Astrocyte of the hippocampus (primary cell): ENCODE results near the gene USP11.

Experiments used
- DNase-seq: peaks from one replicate; pipeline ENCODE4 v3.0.0; 2011; ENCODE audit warnings: low read depth, low spot score

The USP11 gene

DNA sequence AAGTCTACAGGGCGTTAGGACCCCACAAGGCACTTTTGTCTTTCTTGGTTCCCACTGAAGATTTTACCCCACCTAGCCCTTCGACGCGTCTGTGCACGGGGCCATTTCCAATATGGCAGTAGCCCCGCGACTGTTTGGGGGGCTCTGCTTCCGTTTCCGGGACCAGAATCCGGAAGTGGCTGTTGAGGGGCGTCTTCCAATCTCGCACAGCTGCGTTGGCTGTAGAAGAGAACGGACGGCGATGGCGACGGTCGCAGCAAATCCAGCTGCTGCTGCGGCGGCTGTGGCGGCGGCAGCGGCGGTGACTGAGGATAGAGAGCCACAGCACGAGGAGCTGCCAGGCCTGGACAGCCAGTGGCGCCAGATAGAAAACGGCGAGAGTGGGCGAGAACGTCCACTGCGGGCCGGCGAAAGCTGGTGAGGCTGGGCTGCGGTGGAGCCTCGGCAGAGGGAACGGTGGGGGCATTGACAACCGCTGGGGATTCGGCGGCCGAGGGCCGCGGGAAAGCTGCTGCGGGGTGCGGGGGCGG lies at the start of gene USP11:
TSS of gene USP11 (plus strand) at position 207 of the 530 bp plus-strand sequence. CDS start at position 242, 35 bp downstream.
- DNase-seq, result peak; percentile 61

DNA sequence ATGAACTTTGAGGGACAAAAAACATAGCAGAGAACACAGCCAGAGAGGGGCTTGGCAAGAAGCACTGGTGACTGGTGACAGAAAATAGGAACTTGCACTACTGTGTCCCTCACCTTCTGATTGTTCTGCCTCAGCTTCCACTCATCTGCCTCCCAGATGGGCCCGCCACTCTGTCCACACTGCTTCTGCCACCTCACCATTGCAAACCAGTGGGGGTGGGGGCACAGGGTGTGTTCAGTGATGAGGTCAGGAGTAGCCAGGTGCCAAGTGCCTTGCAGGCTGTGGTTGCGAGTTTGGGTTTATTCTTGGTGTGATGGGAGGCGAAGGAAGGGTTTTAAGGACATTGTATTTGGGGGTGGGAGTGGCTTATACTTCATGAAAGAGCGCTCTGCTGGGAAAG lies 48.3 kb upstream of the USP11 start:
- DNase-seq, result no peak

GRCh38 chrX:47185241-47185640 lies 47.6 kb upstream of the USP11 start:
- DNase-seq, result no peak

DNA sequence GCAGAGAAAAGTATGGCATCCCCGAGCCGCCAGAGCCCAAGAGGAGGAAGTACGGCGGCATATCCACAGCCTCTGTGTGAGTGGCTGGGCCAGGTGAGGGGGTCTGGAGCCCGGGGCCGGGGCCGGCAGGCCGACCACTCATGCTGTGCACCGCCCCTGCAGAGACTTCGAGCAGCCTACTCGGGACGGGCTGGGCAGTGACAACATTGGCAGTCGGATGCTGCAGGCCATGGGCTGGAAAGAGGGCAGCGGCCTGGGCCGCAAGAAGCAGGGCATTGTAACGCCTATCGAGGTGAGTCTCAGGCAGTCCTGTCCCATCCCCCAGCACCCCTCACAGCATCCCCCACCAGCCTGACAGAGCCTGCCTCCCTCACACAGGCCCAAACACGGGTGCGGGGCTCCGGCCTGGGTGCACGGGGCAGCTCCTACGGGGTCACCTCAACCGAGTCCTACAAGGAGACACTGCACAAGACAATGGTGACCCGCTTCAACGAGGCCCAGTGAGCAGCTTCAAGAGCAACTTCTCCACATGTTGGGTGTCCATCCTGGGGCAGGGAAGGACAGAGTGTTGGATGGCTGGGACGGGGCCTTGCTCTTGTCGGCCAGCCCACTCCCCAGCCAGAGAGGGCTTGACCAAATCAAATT lies 46.6 kb upstream of the USP11 start:
- no peak for DNase-seq

DNA sequence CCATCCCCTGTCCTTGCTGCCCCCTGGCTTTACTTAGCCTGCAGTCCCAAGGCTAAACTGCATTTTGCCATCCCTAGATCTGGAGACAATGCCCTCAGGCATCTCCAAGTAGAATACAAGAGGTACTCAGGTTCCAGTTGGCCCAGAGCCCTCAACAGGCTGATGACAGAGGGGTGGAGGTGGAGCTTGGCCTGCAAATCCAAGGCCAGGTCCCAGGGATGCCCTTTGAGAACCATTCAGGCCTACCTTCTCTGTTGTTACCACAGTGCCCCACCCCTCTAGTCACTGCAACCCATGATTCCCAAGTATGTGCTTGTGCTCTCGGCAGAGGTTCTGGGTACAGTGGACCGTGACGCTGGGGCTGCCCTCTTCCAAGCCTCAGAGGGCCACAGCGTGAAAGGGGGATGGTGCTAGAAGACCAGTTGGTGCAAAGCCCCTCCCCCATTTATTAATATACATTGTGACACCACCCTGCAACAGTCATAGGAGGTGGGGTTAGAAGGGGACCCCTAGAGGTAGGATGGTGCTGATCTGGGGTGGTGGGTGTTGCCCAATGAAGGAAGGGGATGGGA lies 45.6 kb upstream of the USP11 start:
- DNase-seq, result no peak

GRCh38 chrX:47189906-47190305 lies 42.9 kb upstream of the USP11 start:
- no peak for DNase-seq

DNA sequence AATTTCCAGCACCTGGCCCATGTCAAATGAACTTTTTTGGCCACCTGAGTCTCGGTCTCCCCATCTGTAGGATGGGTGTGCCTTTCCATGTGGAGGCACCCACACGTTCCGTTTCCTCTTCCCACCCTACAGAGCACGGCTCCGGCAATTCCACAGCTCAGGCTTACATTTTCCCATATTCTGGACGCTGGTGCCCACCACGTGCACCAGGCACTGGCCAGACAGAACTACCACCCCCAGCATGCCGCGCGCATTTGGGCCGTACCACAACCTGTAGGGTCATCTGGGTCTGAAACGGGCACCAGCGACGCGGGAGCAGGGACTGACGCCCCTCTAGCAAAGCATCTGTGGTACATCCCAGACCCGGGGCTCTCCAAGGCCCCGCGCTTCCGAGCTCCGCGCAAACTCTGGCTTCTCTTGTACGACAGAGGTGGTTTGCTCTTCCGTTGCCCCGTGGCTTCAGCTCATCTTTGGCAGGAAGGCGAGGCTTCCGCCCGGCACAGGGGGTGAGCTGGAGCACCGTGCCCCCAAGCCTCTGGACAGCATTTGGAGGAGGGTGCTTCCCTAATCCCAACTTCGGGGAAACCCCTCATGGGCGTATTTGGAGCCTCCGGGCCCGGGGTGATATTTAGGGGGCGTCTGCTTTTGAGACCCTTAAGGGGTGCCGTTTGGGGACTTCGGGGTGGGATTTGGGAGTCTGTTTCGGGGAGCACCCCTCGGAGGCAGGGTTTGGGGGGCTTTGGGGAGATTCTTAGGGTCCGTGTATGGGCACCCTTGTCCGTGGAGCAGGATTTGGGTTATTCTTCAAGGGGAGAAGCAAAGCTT lies 42.2 kb upstream of the USP11 start:
- peak; percentile 92 for DNase-seq

GRCh38 chrX:47191331-47191730 lies 41.5 kb upstream of the USP11 start:
- DNase-seq, result no peak

DNA sequence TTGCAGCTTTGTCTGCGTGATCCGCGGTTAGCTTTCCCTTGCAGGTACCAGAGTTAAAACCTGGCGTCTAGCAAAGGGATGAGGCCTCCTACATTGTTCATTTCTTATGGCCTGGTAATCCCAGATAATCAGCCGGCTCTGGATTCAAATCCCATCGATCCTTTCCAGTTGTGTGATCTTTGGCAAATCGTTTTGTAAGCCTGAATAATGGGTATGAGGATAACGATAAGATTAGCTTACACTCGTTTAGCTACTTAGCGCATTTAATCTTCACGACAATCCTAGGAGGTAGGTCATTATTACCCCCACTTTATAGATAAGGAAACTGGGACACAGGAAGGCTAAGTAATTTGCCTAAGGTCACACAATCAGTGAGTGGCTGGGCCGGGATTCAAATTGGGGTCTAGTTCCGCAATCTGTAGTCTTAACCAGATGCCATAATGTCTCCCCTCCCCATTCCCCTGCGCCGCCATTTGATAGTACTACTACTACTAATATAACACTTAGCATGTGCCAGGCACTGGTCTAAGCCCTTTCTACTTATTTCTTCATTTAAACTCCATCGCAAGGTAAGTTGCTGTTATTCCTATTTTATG lies 40.9 kb upstream of the USP11 start:
- DNase-seq, result no peak

GRCh38 chrX:47193475-47194193 lies 39.2 kb upstream of the USP11 start, which contains the start of gene UBA1:
UBA1 (plus strand) TSS chrX:47193829; CDS start chrX:47198803, 4,974 bp downstream.
- DNase-seq, result peak; percentile 99

DNA sequence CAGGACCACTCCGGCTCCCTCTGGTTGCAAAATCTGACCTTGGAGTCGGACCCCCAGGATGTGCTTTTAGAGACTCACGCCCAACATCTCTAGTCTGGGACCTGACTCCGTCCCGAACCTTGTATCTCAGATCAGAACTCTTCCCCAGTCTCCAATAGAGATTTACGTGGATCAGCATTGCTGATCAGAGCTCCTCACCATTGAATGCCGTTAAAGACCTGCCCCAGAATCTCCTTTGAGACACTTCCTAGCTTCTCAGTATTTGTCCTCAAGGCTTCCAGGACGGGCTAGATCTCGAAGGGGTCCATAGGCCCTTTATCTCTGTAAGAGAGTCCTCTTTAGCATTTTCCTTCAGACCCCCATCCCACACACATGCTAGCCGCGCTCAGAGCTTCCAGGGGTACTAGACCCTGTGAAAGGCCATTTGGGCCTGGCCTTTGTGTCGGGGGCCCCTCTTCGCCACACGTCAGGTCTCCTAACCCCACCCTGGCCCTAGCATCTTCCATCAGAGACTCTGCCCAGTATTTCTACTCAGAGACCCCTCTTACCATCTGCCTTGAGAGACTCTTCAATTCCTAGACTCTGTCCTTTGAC lies 38.5 kb upstream of the USP11 start:
- DNase-seq, result no peak

DNA sequence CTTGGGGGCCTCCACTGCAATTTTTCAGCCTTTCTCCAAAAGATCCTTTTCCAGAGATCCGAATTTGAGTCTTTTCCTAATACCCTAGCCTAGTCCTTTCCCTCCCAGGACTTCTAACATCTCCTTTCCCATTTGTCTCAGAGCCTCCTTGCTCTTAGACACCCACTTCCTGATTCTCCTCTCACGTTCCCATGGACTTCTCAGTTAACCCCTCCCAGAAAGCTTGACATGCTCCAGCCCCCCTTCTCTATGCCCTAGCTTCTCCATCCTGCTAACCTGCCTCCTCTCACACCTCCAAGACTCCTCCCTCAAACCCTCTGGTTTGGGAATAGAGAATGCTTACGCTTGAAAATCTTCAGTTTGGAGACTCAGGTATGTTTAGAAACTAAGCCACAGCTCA lies 36.7 kb upstream of the USP11 start:
- DNase-seq, result no peak

- no peak for DNase-seq
Measured at GRCh38 chrX:47197526-47197925, 35.3 kb upstream of the USP11 start.

DNA sequence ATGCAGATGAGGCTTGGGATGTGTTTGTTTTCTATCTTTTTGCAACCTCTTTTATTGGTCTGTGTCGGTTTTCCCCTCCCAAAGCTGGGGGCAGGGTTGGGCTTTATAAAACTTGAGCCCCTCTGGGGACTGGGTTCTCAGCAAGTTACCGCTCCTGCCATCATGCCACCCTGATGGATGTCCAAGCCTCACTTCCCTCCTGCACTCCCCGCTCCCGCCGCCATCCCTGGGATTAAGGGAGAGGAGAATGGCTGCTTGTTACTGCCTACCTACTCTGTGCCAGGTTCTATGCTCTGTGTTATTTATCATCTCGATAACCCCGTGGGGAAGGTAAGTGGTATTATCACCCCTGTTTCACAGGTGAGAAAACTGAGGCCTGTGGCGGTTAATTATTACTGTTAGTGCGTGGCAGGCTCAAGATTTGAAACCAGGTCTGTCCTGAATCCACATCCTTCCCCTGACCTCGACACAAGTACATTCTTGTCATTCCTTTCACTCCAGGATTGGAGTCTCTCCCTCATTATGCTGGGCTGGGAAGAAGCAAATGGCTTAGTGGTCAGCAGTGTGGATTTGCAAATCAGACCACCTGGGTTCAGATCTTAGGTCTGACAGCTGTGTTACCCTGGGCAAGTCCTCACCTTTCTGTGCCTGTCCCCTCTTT lies 34.7 kb upstream of the USP11 start:
- DNase-seq, result peak; percentile 72

DNA sequence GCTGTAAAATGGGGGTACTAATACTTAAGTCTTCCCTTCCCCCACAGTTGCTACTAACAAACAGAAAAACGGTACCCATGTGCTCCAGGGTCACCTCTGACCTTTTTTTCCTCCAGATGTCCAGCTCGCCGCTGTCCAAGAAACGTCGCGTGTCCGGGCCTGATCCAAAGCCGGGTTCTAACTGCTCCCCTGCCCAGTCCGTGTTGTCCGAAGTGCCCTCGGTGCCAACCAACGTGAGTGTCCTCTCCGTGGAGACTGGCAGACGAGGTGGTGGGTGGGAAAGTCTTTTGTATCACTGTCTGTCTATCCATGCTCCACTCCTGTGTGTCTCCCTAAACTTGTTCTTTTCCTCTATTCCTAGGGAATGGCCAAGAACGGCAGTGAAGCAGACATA lies 34.1 kb upstream of the USP11 start:
- no peak for DNase-seq

DNA sequence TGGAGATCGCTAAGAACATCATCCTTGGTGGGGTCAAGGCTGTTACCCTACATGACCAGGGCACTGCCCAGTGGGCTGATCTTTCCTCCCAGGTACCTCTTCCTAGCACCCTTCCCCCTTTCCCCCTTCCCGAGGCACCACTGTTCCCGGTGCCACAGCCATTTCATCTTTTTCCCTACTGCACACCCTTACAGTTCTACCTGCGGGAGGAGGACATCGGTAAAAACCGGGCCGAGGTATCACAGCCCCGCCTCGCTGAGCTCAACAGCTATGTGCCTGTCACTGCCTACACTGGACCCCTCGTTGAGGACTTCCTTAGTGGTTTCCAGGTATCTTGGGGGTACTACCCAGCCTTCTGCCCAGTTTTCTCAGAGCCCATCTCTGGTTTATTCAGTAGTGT lies 33.5 kb upstream of the USP11 start:
- DNase-seq, result no peak

DNA sequence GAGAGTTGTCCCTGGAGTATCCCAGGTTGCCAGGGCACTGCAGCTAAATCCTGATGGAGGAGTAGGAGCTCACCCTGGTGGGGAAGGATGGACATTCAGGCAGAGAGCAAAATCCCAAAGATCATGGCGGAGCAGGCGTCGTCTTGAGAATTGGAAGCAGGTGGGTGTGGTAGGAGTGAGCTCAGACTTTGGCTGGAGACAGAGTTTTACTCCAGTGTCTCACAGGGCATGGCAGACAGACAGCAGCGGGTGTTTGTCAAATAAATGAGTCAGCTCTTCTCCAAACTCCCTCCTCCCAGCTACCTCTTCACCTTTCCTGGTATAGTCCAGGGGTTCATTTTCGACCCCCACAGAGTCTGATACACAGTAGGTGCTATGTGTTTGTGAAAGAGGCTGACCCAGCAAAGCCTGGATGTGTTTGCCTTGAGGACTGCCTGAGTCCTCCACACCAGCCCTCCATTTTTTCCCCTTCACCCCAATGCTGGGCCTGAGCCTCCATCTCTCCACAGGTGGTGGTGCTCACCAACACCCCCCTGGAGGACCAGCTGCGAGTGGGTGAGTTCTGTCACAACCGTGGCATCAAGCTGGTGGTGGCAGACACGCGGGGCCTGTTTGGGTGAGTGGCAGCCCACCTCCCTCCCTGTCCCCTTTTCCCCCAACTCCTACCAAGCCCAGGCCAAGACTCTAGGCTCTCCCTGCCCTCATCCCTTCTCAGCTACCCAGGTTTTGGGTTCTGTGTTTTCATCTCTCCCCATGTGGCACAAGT lies 32.2 kb upstream of the USP11 start:
- DNase-seq, result peak; percentile 50

DNA sequence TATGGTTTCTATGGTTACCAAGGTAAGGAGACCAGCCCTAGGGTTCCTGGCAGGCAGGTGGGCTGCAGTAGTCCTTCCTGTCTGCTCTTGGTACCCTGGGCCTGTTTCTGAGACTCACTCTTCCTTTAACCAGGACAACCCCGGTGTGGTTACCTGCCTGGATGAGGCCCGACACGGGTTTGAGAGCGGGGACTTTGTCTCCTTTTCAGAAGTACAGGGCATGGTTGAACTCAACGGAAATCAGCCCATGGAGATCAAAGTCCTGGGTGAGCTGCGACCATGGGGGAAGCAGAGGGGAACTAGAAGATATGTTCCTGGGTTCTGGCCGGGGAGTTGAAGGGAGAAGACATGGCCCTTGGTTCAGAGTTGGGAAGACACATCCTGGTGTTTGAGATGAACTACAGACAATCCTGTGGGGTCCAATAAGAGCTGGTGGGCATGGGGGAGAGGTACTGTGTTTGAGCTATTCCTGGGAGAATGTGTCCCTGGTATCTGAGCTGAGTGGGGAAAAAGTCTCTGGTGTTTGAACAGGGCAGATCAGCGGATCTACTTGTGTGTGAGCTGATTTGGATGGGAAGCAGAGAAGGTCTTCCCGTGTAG lies 31.4 kb upstream of the USP11 start:
- no peak for DNase-seq

DNA sequence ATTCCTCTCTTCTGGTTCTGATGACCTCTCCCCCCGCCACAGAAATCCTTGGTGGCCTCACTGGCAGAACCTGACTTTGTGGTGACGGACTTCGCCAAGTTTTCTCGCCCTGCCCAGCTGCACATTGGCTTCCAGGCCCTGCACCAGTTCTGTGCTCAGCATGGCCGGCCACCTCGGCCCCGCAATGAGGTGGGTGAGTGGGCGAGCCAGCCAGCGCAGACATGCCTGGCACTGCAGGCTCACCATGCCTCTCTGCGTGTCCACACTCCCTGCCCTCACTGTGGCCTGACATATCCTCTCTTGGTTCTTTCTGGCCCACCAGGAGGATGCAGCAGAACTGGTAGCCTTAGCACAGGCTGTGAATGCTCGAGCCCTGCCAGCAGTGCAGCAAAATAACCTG lies 30.5 kb upstream of the USP11 start:
- no peak for DNase-seq
